Measurements from ENCODE around the gene ADCY2.

- no peak for TF ChIP-seq POLR2A (IDR thresholded peaks at IDR 0.05)
- no peak for TF ChIP-seq CTCF (IDR thresholded peaks at IDR 0.05)
Observed at GRCh38 chr5:7577381-7577780, 181.4 kb downstream of the ADCY2 start.
